HG02759 (cell line): ENCODE results near the gene STK10.

Experiments
- ATAC-seq: cut with Tn5 transposase; IDR thresholded peaks from one replicate; pipeline ENCODE4 v1.9.1; 2021; ENCODE audit warnings: mild to moderate bottlenecking, moderate library complexity; ENCODE audit not compliant: unreplicated experiment

Gene STK10

GRCh38 chr5:172144931-172145869 is 42.8 kb downstream of the STK10 start:
- ATAC-seq = no peak

DNA sequence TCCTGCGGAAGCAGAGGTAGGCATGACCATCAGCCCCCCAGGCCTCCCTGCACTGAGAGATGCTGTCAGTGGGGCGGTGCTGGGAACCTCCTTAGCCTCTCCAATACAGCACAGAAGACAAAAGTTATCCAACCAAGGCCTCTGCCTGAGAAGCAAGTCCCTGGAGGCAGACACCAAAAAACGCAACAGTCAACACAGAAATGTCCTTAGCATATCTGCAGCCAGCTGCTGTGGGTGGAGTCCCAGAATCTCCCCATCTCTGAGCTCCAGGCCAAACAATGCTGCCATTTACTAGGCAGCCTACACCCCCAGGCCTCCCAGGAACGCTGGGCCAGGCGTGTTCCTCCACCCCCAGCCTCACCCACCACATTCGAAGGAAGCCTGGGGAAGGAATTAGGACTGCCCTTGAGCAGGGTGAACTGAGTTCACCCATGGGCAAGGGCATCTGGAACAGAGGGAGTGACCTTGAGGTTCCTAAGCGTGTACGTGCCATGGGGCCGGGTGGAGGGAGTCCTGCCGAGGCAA is 43.7 kb downstream of the STK10 start:
- ATAC-seq = peak; percentile 73

- ATAC-seq = no peak
Observed at GRCh38 chr5:172143875-172144274, 44.1 kb downstream of the STK10 start.

- no peak for ATAC-seq
Observed at GRCh38 chr5:172142709-172143215, 45.3 kb downstream of the STK10 start.

GRCh38 chr5:172141949-172142319 is 46.1 kb downstream of the STK10 start:
- ATAC-seq = no peak

- ATAC-seq = no peak
Observed at GRCh38 chr5:172140866-172141265, 47.2 kb downstream of the STK10 start.

GRCh38 chr5:172140120-172140519 is 47.9 kb downstream of the STK10 start:
- ATAC-seq = no peak

GRCh38 chr5:172137046-172137445 is 51.0 kb downstream of the STK10 start:
- ATAC-seq = no peak

- ATAC-seq = peak; percentile 55
Observed at GRCh38 chr5:172133359-172134029, 54.5 kb downstream of the STK10 start.

GRCh38 chr5:172131690-172132089 is 56.3 kb downstream of the STK10 start:
- no peak for ATAC-seq

- ATAC-seq = no peak
Observed at GRCh38 chr5:172129256-172129910, 58.6 kb downstream of the STK10 start.

GRCh38 chr5:172127581-172127980 is 60.4 kb downstream of the STK10 start:
- ATAC-seq = no peak

GRCh38 chr5:172123269-172123692 is 64.7 kb downstream of the STK10 start:
- no peak for ATAC-seq

- no peak for ATAC-seq
Observed at GRCh38 chr5:172119921-172120688, 67.9 kb downstream of the STK10 start.

GRCh38 chr5:172118891-172119290 is 69.1 kb downstream of the STK10 start:
- ATAC-seq = no peak

GRCh38 chr5:172117977-172118701 is 69.9 kb downstream of the STK10 start:
- ATAC-seq = no peak

DNA sequence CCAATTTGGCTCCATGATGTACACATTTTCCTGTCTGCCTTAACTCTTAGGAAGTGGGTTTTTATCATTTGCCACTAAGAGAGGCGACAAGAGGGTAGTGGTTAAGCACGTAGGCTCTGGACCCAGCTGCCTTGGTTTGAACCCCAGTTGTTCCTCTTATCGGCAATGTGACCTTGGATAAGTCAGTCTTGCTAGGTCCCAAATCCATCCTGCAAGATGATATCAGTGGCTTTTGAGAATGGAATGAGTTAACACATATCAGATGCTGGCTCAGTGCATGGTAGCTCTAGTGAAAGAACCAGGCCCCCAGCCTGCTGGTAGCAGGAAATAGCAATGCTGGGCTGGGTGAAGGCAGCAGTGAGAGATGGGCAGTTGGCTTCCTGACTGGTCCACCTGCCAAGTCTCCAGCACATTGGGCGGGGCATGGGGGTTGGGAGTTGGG is 72.5 kb downstream of the STK10 start:
- ATAC-seq = no peak

DNA sequence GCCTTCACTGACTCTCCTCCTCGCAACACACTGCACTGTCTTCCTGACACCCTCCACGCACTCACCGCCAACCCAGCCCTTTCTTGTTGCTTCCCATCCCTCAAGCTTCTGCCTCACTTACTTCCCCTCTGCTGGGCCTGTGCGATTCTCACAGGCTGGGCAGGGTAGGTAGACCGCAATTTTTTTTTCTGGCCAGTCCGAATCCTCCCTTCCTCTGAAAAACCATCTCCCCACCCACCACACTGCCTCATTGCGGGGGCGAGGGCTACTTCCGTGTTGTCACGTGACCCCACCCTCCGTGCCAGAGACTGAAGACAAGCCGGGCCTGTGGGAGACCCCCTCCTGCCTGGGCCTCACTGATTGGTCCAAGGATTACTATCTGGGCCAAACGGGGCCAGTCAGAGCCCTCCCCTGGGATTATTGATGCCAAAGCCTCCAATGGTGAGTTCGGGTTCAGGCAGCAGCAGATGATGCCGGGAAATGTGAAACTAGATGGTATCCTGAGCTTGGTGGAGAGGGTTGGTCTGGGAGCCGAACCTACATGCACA is 73.1 kb downstream of the STK10 start:
- ATAC-seq = peak; percentile 62

DNA sequence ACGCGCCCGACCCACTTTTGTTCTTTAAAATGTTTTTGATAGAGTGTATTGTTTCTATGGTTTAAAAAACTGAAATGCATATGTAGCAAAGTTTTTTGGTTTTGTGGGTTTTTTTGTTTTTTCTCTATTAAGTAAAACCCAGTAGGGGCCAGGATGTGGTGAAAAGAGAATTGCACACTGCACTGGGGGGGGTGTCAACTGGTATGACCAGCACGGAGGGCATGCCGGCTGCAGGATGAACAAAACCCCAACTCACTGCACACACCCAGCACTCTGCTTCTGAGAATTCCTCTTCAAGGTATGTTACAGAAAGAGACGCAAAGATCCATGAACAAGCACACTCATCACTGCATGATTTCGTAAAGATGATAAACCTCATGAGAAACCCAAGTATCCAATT is 75.0 kb downstream of the STK10 start:
- peak; percentile 13 for ATAC-seq
